Activated naive CD8-positive, alpha-beta T cell treated with anti-CD3 and anti-CD28 coated beads, Interleukin-2, amount 50 U/mL, for 24 hours (primary cell): ENCODE results near the gene AOPEP.

Experiments
- ATAC-seq: fragments of 150-1000 bp; cut with Tn5 transposase; one replicate; pipeline ENCODE4 v1.10.0; 2021
- DNase-seq: peaks from one replicate; pipeline ENCODE4 v3.0.0; 2021
- H3K27ac Mint-ChIP-seq: one replicate; pipeline ENCODE4 v1.8.0; 2021; ENCODE audit warnings: mild to moderate bottlenecking, mixed read lengths
- H3K27me3 Mint-ChIP-seq: one replicate; pipeline ENCODE4 v1.8.0; 2021; ENCODE audit warnings: mixed read lengths
- H3K36me3 Mint-ChIP-seq: one replicate; pipeline ENCODE4 v1.8.0; 2021; ENCODE audit warnings: low read depth, mixed read lengths
- H3K4me1 Mint-ChIP-seq: one replicate; pipeline ENCODE4 v1.8.0; 2021; ENCODE audit warnings: mixed read lengths
- H3K4me3 Mint-ChIP-seq: one replicate; pipeline ENCODE4 v1.8.0; 2021; ENCODE audit warnings: mild to moderate bottlenecking, moderate library complexity, mixed read lengths
- H3K9me3 Mint-ChIP-seq: one replicate; pipeline ENCODE4 v1.8.0; 2021; ENCODE audit warnings: mixed read lengths

AOPEP gene

GRCh38 chr9:94857791-94858190 lies 131.3 kb downstream of the AOPEP start:
- no peaks in the 10 kb centered on the region for H3K27me3 Mint-ChIP-seq
- H3K4me1 Mint-ChIP-seq, result peaks cover 41% of the 10 kb centered on the region
- H3K9me3 Mint-ChIP-seq, result peaks cover 4% of the 10 kb centered on the region
- ATAC-seq (no peak), DNase-seq (no peak)
- H3K36me3 Mint-ChIP-seq, result peaks cover 5% of the 10 kb centered on the region
- no peak overlapping the region for H3K4me3 Mint-ChIP-seq
- H3K27ac Mint-ChIP-seq, result no peak overlapping the region

GRCh38 chr9:94859226-94859625 lies 132.7 kb downstream of the AOPEP start:
- Mint-ChIP-seq H3K4me3 (no peak overlapping the region), H3K4me1 (peaks cover 43% of the 10 kb centered on the region), H3K9me3 (peaks cover 4% of the 10 kb centered on the region), H3K27ac (no peak overlapping the region), H3K36me3 (peaks cover 5% of the 10 kb centered on the region), H3K27me3 (no peaks in the 10 kb centered on the region)
- ATAC-seq (no peak), DNase-seq (no peak)

GRCh38 chr9:94859891-94860290 lies 133.4 kb downstream of the AOPEP start:
- H3K4me1 Mint-ChIP-seq, result peaks cover 44% of the 10 kb centered on the region
- peaks cover 5% of the 10 kb centered on the region for H3K36me3 Mint-ChIP-seq
- no peak overlapping the region for H3K27ac Mint-ChIP-seq
- H3K4me3 Mint-ChIP-seq, result no peak overlapping the region
- no peak for ATAC-seq
- H3K9me3 Mint-ChIP-seq, result peaks cover 4% of the 10 kb centered on the region
- DNase-seq, result no peak
- no peaks in the 10 kb centered on the region for H3K27me3 Mint-ChIP-seq

- ATAC-seq, result peak; percentile 86
- Mint-ChIP-seq H3K4me3 (peak overlapping the region; percentile 40), H3K27me3 (peaks cover 2% of the 10 kb centered on the region), H3K36me3 (peaks cover 5% of the 10 kb centered on the region), H3K4me1 (peaks cover 44% of the 10 kb centered on the region), H3K9me3 (peaks cover 4% of the 10 kb centered on the region), H3K27ac (peak overlapping the region; percentile 81)
- peak; percentile 64 for DNase-seq
These were observed 134.4 kb downstream of the AOPEP start for GRCh38 chr9:94860678-94861588.

DNA sequence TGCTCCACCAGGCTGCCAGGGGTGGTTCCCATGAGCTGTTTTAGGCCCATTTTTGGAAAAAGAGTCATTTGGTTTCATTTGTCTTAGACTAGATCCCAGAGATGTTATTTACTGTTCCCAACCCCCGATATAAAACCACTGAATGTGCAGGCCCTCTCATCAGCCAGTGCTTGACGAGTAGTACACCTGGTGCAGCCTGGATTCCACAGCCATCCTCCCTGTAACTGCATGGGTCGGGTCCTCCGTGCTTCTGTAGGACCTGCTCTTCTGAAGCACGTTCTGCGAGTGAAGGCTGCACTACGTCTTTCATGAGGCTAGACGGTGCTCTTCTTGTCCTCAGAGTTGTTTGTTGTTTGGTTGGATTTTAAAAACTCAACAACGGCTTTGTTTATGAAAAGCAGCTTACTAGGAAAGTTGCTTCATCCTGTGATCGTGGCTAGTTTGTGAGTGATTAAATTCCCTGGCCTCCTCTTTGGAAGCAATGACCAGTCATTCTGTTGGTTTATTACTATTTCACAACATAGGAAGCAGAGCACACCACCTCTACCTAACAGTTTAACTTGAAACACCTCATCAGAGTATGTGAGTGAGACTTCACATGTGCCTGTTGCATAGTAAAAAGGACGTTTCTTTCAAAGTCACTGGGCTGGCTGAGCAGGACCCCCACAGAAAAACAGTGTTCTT lies 135.2 kb downstream of the AOPEP start:
- peaks cover 3% of the 10 kb centered on the region for H3K27me3 Mint-ChIP-seq
- H3K9me3 Mint-ChIP-seq, result peaks cover 4% of the 10 kb centered on the region
- peaks cover 5% of the 10 kb centered on the region for H3K36me3 Mint-ChIP-seq
- ATAC-seq (no peak), DNase-seq (no peak)
- peaks cover 44% of the 10 kb centered on the region for H3K4me1 Mint-ChIP-seq
- H3K27ac Mint-ChIP-seq, result peak overlapping the region; percentile 81
- H3K4me3 Mint-ChIP-seq, result peak overlapping the region; percentile 40

DNA sequence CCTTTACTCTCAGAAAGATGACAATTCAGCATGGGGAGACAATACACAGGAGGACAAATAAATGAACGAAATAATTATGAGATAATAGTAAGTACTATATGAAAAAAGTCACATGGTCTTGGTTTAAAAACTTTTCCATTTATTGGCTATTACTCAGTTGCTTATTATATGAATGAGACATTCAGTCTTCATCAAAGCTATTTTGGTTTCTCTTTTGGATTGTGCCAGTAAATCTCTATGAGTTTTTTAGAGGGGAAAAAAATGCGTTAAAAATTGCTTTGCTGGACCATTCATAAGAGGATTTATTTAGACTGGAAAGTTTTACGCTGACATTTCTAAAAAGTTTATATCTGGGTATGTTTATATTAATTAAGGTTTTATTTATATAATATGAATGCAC lies 137.7 kb downstream of the AOPEP start:
- H3K4me1 Mint-ChIP-seq, result peaks cover 50% of the 10 kb centered on the region
- H3K27ac Mint-ChIP-seq, result no peak overlapping the region
- H3K9me3 Mint-ChIP-seq, result no peaks in the 10 kb centered on the region
- H3K36me3 Mint-ChIP-seq, result no peaks in the 10 kb centered on the region
- ATAC-seq (no peak), DNase-seq (no peak)
- peaks cover 3% of the 10 kb centered on the region for H3K27me3 Mint-ChIP-seq
- no peak overlapping the region for H3K4me3 Mint-ChIP-seq

DNA sequence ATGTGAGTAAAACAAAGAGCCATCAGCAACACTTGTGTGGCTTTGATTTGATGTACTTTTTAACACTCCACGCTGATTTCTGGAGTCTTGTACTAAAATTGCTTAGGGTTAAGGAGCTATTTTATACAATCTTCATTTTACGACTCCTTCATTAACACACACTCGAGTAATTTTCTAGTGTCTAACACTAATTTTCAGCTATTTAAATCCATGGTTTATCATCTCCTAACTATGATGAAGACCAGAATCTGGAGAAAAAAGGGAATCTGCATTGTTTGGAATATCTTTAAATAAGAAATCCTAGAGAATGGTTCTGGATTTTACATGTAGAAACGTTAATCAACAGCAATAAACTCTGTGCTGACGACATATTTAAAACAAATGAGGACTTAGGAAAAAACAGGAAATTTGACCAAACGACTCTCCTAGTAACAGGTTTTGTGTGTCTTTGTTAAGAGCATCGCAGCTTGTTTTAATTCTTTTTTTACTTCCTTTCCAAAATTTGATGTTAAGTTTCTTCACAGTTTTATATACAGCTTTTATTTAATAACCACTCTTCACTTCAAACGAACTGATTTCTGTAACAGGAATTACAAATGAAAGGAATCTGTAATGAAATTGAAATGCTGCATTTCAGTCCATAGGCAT lies 138.5 kb downstream of the AOPEP start:
- ATAC-seq, result no peak
- H3K4me3 Mint-ChIP-seq, result no peak overlapping the region
- H3K27me3 Mint-ChIP-seq, result peaks cover 3% of the 10 kb centered on the region
- H3K36me3 Mint-ChIP-seq, result no peaks in the 10 kb centered on the region
- DNase-seq, result no peak
- H3K9me3 Mint-ChIP-seq, result no peaks in the 10 kb centered on the region
- H3K27ac Mint-ChIP-seq, result no peak overlapping the region
- H3K4me1 Mint-ChIP-seq, result peaks cover 51% of the 10 kb centered on the region

DNA sequence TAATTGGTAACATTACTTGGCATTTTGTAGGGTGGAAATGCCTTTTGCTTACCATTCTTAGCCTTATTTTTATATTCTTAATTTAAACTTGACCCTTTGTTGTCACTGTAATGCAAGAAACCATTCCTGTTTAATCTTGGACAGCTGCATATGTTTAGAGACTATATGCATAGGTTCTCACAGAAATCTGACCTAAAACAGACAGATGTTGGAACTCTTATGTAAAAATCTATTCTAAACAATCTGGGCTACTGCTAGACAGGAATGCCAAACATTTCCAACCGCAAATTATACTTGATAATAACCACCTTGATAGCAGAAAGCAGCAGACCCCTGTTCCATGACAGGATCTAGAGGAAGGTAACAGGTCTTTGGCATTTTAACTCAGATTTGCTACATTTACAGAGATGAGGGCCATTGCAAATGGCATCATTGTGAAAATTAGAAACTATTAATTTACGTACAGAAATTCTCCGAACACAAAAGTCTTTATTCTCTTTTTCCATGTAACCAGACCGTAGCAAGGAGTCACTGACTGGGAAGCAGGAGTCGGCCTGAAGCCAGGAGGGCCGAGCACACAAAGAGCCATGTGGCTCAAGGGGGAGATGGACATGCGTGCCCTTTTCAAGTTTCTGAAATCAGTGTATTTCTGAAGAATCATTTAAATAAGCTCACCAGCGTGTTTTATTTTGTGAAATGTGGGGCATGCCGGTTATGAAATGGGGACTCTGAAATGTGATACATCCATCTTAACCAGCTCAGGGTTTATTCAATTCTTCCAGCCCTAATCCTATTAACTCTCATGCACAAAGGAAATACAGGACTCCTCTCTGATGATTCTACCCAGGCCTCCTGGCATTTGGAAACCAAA lies 139.3 kb downstream of the AOPEP start:
- no peak for DNase-seq

GRCh38 chr9:94866770-94867169 lies 140.3 kb downstream of the AOPEP start:
- ATAC-seq, result no peak
- H3K36me3 Mint-ChIP-seq, result no peaks in the 10 kb centered on the region
- H3K9me3 Mint-ChIP-seq, result peaks cover 5% of the 10 kb centered on the region
- no peak for DNase-seq
- no peak overlapping the region for H3K4me3 Mint-ChIP-seq
- peaks cover 51% of the 10 kb centered on the region for H3K4me1 Mint-ChIP-seq
- peaks cover 3% of the 10 kb centered on the region for H3K27me3 Mint-ChIP-seq
- no peak overlapping the region for H3K27ac Mint-ChIP-seq

More for the DNA sequence above, 139.3 kb downstream of the AOPEP start:
- peaks cover 3% of the 10 kb centered on the region for H3K27me3 Mint-ChIP-seq
- peaks cover 51% of the 10 kb centered on the region for H3K4me1 Mint-ChIP-seq
- H3K9me3 Mint-ChIP-seq, result peaks cover under 1% of the 10 kb centered on the region
- H3K36me3 Mint-ChIP-seq, result no peaks in the 10 kb centered on the region
- H3K27ac Mint-ChIP-seq, result no peak overlapping the region
- ATAC-seq, result no peak
- H3K4me3 Mint-ChIP-seq, result no peak overlapping the region

- Mint-ChIP-seq H3K27me3 (peaks cover 3% of the 10 kb centered on the region), H3K9me3 (peaks cover 5% of the 10 kb centered on the region), H3K4me1 (peaks cover 51% of the 10 kb centered on the region), H3K27ac (no peak overlapping the region), H3K36me3 (no peaks in the 10 kb centered on the region), H3K4me3 (no peak overlapping the region)
- no peak for DNase-seq
- no peak for ATAC-seq
These were observed 140.9 kb downstream of the AOPEP start for GRCh38 chr9:94867281-94867841.

DNA sequence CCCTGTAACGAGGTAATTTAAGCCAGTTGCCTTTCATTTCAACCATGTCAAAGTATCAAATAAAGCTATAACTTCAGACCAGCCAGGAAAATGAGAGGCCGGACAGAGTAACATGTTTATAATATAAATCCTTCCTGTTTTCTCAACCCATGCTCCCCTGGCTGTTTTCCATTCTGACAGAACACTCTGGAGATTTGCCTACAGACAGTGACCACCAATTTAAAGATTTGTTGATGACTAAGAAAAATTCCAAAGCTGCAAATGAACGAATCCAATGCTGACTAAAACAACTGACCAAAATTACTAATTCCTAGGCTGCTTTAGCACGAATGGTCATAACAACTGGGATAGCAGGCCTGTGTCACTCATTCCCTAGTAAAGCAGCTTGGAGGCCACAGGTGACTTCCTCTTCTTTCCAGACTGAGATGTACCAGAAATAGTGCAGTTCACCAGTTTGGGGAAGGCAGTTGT lies 141.4 kb downstream of the AOPEP start:
- ATAC-seq, result no peak
- Mint-ChIP-seq H3K4me1 (peaks cover 51% of the 10 kb centered on the region), H3K36me3 (no peaks in the 10 kb centered on the region), H3K9me3 (peaks cover 5% of the 10 kb centered on the region), H3K27me3 (peaks cover 7% of the 10 kb centered on the region), H3K27ac (no peak overlapping the region), H3K4me3 (no peak overlapping the region)
- no peak for DNase-seq

- no peaks in the 10 kb centered on the region for H3K36me3 Mint-ChIP-seq
- H3K27ac Mint-ChIP-seq, result no peak overlapping the region
- no peak for ATAC-seq
- peaks cover 53% of the 10 kb centered on the region for H3K4me1 Mint-ChIP-seq
- H3K4me3 Mint-ChIP-seq, result no peak overlapping the region
- peaks cover 7% of the 10 kb centered on the region for H3K27me3 Mint-ChIP-seq
- DNase-seq, result no peak
- peaks cover 5% of the 10 kb centered on the region for H3K9me3 Mint-ChIP-seq
These were observed 142.0 kb downstream of the AOPEP start for GRCh38 chr9:94868464-94868863.

GRCh38 chr9:94869415-94869843 lies 142.9 kb downstream of the AOPEP start:
- peaks cover 5% of the 10 kb centered on the region for H3K9me3 Mint-ChIP-seq
- DNase-seq (peak; percentile 32), ATAC-seq (peak; percentile 80)
- H3K27ac Mint-ChIP-seq, result peak overlapping the region; percentile 74
- no peaks in the 10 kb centered on the region for H3K36me3 Mint-ChIP-seq
- peaks cover 44% of the 10 kb centered on the region for H3K4me1 Mint-ChIP-seq
- H3K27me3 Mint-ChIP-seq, result peaks cover 7% of the 10 kb centered on the region
- H3K4me3 Mint-ChIP-seq, result peak overlapping the region; percentile 11

- Mint-ChIP-seq H3K4me3 (no peak overlapping the region), H3K27me3 (peaks cover 7% of the 10 kb centered on the region), H3K36me3 (no peaks in the 10 kb centered on the region), H3K4me1 (peaks cover 47% of the 10 kb centered on the region), H3K9me3 (peaks cover 5% of the 10 kb centered on the region), H3K27ac (peak overlapping the region; percentile 86)
- ATAC-seq, result no peak
- DNase-seq, result no peak
These were observed 143.9 kb downstream of the AOPEP start for GRCh38 chr9:94870465-94870792.
